ENCODE results near the gene ACSM5.
"Not testable (repeated sequence)": the region's sequence is repeated elsewhere in the genome, so short reads cannot be mapped to it uniquely, and the experiment has no call there.

The ACSM5 gene

DNA sequence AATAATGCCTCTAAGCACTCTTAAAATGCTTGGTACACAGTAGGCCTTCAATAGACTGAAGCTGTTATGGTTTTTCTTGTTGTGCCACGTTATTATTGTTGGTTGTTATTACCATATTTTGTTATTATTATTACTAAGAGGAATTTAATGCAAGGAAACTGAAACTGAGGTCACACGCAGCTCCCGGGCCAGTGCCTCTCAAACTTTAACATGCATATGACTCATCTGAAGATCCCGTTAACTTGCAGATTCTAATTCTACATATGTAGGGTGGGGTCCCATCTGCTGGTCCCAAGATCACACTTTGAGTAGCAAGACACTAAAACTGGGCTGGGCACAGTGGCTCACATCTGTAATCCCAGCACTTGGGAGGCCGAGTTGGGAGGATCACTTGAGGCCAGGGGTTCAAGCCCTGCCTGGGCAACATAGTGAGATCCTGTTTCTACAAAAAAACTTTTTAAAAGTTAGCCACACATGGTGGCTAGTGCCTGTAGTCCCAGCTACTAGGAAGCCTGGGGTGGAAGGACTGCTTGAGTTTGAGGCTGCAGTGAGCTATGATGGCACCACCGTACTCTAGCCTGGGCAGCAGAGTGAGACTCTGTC lies 888 bp downstream of the ACSM5 start:
- Mint-ChIP-seq H3K4me1 (no peaks in the 10 kb centered on the region), H3K4me3 (no peak overlapping the region), H3K9me3 (no peaks in the 10 kb centered on the region), H3K36me3 (ENCODE audit: insufficient read depth) (no peaks in the 10 kb centered on the region), H3K27ac (ENCODE audit: low read depth) (no peak overlapping the region), H3K27me3 (peaks cover 15% of the 10 kb centered on the region)
- no peak for ATAC-seq (replicated peaks; ENCODE audit: extremely low read depth, poor library complexity, severe bottlenecking)
- no peak for DNase-seq (ENCODE audit: low spot score in 2 of 2)

DNA sequence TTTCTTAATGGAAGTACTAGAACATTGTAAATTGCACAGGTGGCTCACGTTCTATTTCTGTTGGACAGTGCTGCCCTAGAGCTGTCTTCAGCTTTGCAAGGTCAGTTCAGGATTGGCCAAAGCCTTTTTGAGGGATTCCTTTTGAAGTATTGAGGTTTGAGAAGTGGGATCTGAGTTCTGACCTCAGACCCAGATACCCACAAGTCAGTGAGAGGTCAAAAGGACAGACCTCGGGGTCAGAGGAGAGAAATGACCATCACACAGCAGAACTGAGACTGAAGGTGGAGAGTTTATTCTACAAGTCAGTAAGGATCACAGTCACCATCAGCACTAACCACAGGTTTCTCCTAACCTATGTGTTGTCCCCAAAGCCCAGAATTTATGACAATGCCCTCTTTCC lies 1.7 kb downstream of the ACSM5 start:
- DNase-seq (ENCODE audit: low spot score in 2 of 2) (no peak), ATAC-seq (replicated peaks; ENCODE audit: extremely low read depth, poor library complexity, severe bottlenecking) (no peak)
- no peaks in the 10 kb centered on the region for H3K36me3 Mint-ChIP-seq (ENCODE audit: insufficient read depth)
- no peaks in the 10 kb centered on the region for H3K9me3 Mint-ChIP-seq
- H3K4me3 Mint-ChIP-seq = no peak overlapping the region
- H3K27ac Mint-ChIP-seq (ENCODE audit: low read depth) = no peak overlapping the region
- peaks cover 21% of the 10 kb centered on the region for H3K27me3 Mint-ChIP-seq
- H3K4me1 Mint-ChIP-seq = no peaks in the 10 kb centered on the region

DNA sequence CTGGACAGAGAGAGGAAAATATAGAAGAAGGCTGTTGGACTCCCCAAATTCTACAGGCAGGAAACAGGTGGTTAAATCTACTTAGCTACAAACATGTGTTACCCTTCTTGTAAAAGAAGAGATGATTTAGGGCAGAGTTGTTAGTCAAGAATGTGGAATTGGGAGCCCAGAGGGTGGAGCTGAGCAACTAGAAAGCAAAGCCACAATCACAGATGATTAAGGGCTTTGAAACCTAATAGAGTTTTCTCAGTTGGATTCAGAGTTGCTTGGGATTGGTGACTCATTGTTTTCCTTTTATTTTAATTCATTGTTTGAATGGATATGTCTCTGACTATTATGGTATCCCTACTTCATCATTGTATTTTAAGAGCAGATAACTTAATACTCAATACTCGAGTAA lies 6.2 kb downstream of the ACSM5 start:
- ATAC-seq (replicated peaks; ENCODE audit: extremely low read depth, poor library complexity, severe bottlenecking) (no peak), DNase-seq (ENCODE audit: low spot score in 2 of 2) (no peak)
- H3K27ac Mint-ChIP-seq (ENCODE audit: low read depth) = no peak overlapping the region
- H3K36me3 Mint-ChIP-seq (ENCODE audit: insufficient read depth) = no peaks in the 10 kb centered on the region
- H3K4me3 Mint-ChIP-seq = no peak overlapping the region
- H3K4me1 Mint-ChIP-seq = no peaks in the 10 kb centered on the region
- peaks cover 21% of the 10 kb centered on the region for H3K27me3 Mint-ChIP-seq
- no peaks in the 10 kb centered on the region for H3K9me3 Mint-ChIP-seq

DNA sequence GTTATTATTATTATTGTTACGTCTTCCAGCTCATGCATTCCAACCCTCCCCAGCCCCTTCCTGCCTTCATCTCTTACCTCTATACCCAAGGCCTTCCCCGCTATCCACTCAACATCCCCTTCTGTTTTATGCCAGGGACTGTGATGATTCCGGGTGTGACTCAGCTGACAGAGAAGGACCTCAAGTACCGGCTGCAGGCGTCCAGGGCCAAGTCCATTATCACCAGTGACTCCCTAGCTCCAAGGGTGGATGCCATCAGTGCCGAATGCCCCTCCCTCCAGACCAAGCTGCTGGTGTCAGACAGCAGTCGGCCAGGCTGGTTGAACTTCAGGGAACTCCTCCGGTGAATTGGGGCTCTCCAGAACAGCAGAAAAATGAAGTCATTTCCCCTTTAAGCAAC lies 9.8 kb downstream of the ACSM5 start:
- not testable (repeated sequence) for DNase-seq (ENCODE audit: low spot score in 2 of 2); ATAC-seq (replicated peaks; ENCODE audit: extremely low read depth, poor library complexity, severe bottlenecking); H3K9me3 Mint-ChIP-seq; H3K4me1 Mint-ChIP-seq; H3K27ac Mint-ChIP-seq (ENCODE audit: low read depth); H3K4me3 Mint-ChIP-seq; H3K36me3 Mint-ChIP-seq (ENCODE audit: insufficient read depth)
- peaks cover 17% of the 10 kb centered on the region for H3K27me3 Mint-ChIP-seq

DNA sequence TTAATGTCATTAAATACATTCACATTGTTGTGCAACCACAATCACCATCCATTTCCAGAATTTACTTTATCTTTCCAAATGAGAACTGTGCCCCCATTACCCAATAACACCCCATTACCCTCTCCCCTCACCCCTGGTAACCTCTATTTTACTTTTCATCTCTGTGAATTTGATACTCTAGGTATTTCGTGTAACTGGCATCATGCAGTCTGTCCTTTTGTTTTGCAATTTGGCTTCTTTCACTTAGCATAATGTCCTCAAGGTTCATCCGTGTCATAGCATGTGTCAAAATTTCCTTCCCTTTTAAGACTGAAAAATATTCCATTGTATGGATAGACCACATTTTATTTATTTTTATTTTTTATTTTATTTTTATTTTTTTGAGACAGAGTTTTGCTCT lies 12.4 kb downstream of the ACSM5 start:
- not testable (repeated sequence) for H3K36me3 Mint-ChIP-seq (ENCODE audit: insufficient read depth); H3K27ac Mint-ChIP-seq (ENCODE audit: low read depth); H3K27me3 Mint-ChIP-seq; H3K4me3 Mint-ChIP-seq; H3K9me3 Mint-ChIP-seq; DNase-seq (ENCODE audit: low spot score in 2 of 2); ATAC-seq (replicated peaks; ENCODE audit: extremely low read depth, poor library complexity, severe bottlenecking); H3K4me1 Mint-ChIP-seq

DNA sequence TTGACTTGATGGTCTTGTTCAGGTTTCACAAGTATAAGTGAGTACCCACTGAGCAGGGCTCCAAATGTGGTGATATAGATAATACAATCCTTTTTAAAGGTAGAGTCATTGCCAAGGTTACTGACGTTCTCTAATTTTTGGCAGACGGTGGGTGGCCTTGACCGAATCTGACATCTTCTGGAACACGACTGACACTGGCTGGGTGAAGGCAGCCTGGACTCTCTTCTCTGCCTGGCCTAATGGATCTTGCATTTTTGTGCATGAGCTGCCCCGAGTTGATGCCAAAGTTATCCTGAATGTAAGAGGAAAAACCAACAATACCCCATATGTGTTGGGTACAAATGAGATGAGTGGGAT lies 14.4 kb downstream of the ACSM5 start:
- H3K27me3 Mint-ChIP-seq = peaks cover 10% of the 10 kb centered on the region
- ATAC-seq (replicated peaks; ENCODE audit: extremely low read depth, poor library complexity, severe bottlenecking); H3K4me1 Mint-ChIP-seq; H3K4me3 Mint-ChIP-seq; H3K27ac Mint-ChIP-seq (ENCODE audit: low read depth); H3K36me3 Mint-ChIP-seq (ENCODE audit: insufficient read depth); H3K9me3 Mint-ChIP-seq; DNase-seq (ENCODE audit: low spot score in 2 of 2): not testable (repeated sequence)

DNA sequence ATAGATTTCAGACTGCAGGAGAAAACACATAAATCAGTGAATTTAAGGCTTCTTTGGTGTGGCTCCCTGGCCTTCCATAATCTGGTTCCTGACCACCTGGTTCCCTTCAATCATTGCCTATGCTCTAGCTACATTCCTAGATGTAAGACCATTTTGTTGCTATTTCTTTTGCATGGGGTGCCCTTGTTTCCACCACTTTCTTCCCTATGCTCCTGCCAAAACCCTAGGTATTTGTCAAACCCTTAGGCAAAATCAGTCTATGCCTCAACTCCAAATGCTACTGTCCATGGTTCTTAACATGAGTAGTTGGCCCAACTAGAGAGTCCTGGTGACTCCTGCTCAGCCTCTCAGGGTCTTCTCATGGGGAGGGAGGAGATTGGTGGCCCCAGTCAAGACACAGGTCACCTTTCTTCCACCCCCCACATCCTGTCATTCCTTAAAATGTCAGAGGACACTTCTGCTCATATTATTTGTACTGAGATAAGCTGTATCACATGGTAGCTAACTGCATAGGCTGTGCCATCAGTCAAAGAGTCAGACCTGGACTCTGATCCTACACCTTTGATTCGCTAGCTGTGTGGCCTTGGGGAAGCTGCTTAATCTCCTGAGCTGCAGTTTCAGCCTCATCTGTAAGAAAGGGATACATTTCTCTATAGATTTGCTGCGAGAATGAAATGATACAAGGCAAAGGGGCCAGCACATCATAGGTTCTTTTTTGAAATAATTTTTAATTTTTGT lies 15.0 kb downstream of the ACSM5 start:
- Mint-ChIP-seq H3K9me3 (peaks cover 6% of the 10 kb centered on the region), H3K27me3 (peaks cover 10% of the 10 kb centered on the region), H3K36me3 (ENCODE audit: insufficient read depth) (no peaks in the 10 kb centered on the region), H3K27ac (ENCODE audit: low read depth) (no peak overlapping the region), H3K4me1 (no peaks in the 10 kb centered on the region), H3K4me3 (no peak overlapping the region)
- DNase-seq (ENCODE audit: low spot score in 2 of 2) (no peak), ATAC-seq (replicated peaks; ENCODE audit: extremely low read depth, poor library complexity, severe bottlenecking) (no peak)

DNA sequence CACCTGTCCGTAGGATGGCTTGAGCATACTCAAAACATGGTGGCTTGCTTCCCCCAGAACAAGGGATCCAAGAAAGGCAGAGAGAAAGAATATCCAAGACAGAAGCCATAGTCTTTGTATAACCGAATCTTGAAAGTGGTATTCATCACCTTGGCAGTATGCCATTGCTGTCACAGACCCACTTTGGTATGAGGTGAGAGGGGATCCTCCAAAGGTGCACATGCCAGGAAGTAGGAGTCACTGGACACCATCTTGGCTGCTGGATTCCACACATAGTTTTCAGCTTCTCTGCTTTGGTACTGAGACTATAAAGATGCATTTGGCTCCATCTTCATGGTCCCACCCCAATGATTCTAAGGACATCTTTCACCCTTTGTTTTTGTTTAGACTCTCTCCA lies 18.1 kb downstream of the ACSM5 start:
- not testable (repeated sequence) for H3K36me3 Mint-ChIP-seq (ENCODE audit: insufficient read depth); ATAC-seq (replicated peaks; ENCODE audit: extremely low read depth, poor library complexity, severe bottlenecking); H3K4me1 Mint-ChIP-seq; H3K4me3 Mint-ChIP-seq; DNase-seq (ENCODE audit: low spot score in 2 of 2); H3K9me3 Mint-ChIP-seq; H3K27ac Mint-ChIP-seq (ENCODE audit: low read depth)
- peaks cover 27% of the 10 kb centered on the region for H3K27me3 Mint-ChIP-seq

DNA sequence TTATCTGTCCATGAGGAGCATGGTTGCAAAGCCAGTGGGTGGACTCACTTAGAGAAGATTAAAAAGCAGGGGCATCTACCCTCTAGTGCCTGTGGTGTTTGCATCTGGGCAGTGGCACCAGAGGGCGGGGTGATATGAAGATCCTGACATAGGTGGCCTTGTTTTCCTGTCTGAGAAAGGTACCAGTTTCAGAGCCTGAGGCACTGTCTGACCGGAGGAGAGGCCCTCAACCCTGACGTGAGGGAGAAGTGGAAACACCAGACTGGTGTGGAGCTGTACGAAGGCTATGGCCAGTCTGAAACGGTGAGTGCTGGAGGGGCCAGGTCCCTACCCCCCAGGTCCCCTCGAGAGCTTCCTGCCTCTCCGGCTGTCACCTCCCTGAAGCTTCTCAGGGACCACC lies 20.2 kb downstream of the ACSM5 start:
- DNase-seq (ENCODE audit: low spot score in 2 of 2); H3K36me3 Mint-ChIP-seq (ENCODE audit: insufficient read depth); H3K9me3 Mint-ChIP-seq; H3K27ac Mint-ChIP-seq (ENCODE audit: low read depth); ATAC-seq (replicated peaks; ENCODE audit: extremely low read depth, poor library complexity, severe bottlenecking); H3K4me3 Mint-ChIP-seq; H3K4me1 Mint-ChIP-seq: not testable (repeated sequence)
- peaks cover 27% of the 10 kb centered on the region for H3K27me3 Mint-ChIP-seq

DNA sequence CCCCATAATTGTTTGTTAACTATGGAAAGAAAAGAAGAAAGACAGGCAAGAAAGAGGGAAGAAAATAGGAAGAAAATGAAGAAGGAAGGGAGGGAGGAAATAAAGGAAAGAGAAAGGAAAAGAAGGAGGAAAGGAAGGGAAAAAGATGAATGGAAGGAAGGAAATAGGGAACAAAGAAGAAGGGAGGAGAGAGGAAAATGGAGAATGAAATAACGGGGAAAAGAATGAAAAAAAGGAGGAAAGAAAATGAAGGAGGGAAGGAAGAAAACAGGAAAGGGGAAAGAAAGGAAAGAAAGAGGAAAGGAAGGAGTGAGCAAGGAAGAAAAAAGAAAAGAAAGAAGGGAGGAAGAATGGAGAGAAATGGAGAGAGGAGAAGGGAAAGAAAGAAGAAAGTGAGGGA lies 21.1 kb downstream of the ACSM5 start:
- H3K4me3 Mint-ChIP-seq; DNase-seq (ENCODE audit: low spot score in 2 of 2); H3K36me3 Mint-ChIP-seq (ENCODE audit: insufficient read depth); H3K4me1 Mint-ChIP-seq; ATAC-seq (replicated peaks; ENCODE audit: extremely low read depth, poor library complexity, severe bottlenecking); H3K27ac Mint-ChIP-seq (ENCODE audit: low read depth); H3K9me3 Mint-ChIP-seq: not testable (repeated sequence)
- H3K27me3 Mint-ChIP-seq = peaks cover 27% of the 10 kb centered on the region

DNA sequence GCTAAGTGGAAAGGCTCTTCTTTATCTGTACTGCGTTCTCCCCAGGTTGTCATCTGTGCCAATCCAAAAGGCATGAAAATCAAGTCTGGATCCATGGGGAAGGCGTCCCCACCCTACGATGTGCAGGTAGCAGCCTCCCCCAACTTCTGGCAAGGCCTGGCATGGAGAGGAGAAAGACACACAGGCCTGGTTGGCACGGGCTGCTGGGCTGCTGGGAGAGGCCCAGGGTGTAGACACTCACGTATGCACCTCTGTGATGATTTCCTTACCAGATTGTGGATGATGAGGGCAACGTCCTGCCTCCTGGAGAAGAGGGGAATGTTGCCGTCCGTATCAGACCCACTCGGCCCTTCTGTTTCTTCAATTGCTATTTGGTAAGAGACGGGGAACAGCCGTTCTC lies 21.6 kb downstream of the ACSM5 start:
- DNase-seq (ENCODE audit: low spot score in 2 of 2) (no peak), ATAC-seq (replicated peaks; ENCODE audit: extremely low read depth, poor library complexity, severe bottlenecking) (no peak)
- Mint-ChIP-seq H3K4me1 (no peaks in the 10 kb centered on the region), H3K27ac (ENCODE audit: low read depth) (no peak overlapping the region), H3K36me3 (ENCODE audit: insufficient read depth) (no peaks in the 10 kb centered on the region), H3K9me3 (peaks cover 6% of the 10 kb centered on the region), H3K4me3 (no peak overlapping the region), H3K27me3 (peaks cover 27% of the 10 kb centered on the region)

DNA sequence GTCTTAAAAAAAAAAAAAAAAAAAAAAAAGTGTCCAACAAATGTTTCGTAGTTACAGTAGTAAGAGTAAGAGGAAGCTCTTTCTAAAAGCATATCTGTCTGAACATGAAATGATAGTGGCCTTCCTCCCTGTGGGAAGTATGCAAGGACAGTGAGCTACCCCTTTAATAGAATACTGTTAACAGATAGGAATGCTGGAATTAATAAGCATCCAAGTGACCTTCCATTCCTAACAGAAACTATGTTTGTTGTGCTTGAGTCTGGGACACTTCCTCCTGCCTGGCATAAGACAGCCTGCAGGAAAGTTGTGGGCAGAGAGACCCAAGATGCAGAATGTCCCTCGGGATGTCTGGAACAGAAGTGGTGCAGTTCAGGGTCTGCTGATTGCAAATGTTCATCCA lies 29.6 kb downstream of the ACSM5 start:
- H3K9me3 Mint-ChIP-seq; DNase-seq (ENCODE audit: low spot score in 2 of 2); H3K27me3 Mint-ChIP-seq; H3K36me3 Mint-ChIP-seq (ENCODE audit: insufficient read depth); H3K4me1 Mint-ChIP-seq; H3K27ac Mint-ChIP-seq (ENCODE audit: low read depth); H3K4me3 Mint-ChIP-seq; ATAC-seq (replicated peaks; ENCODE audit: extremely low read depth, poor library complexity, severe bottlenecking): not testable (repeated sequence)

DNA sequence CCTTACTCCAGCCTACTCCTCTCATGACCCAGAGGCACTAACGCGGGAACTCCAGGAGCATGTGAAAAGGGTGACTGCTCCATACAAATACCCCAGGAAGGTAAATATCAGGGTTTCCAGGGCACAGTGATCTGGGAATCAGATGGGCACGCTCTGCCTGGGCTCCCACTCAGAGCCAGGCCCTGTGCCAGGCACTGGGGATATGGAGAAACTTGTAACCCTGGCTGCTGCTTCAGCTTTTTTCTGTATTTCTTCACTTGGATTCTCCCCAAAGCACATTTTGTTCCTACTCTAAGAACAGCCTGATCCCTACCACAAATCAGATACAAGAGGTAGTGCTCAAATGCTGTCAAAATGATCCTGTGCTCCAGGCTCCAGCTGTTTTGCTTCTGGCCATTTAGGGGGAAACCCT lies 30.5 kb downstream of the ACSM5 start:
- H3K36me3 Mint-ChIP-seq (ENCODE audit: insufficient read depth); H3K27me3 Mint-ChIP-seq; DNase-seq (ENCODE audit: low spot score in 2 of 2); H3K4me3 Mint-ChIP-seq; H3K4me1 Mint-ChIP-seq; H3K27ac Mint-ChIP-seq (ENCODE audit: low read depth); H3K9me3 Mint-ChIP-seq; ATAC-seq (replicated peaks; ENCODE audit: extremely low read depth, poor library complexity, severe bottlenecking): not testable (repeated sequence)

All from central memory CD8-positive, alpha-beta T cell (primary cell).